K562 (cell line): ENCODE results near the gene PTTG1IP. TPM values are rescaled to one million over a fixed set of nuclear protein-coding genes. Genes with fewer than 3 reads are reported as not detected.

Experiments
- ARID1B ChIP-seq: fragments of 450-650 bp; IDR thresholded peaks from 2 replicates; pipeline ENCODE4 v1.6.1; 2016; ENCODE audit warnings: antibody characterized with exemption, mild to moderate bottlenecking, inconsistent platforms
- ATF1 ChIP-seq, 2 experiments: fragments of 450-650 bp in 1 of 2; IDR thresholded peaks; 2 replicates each; pipeline ENCODE4 v1.6.1; 2016; ENCODE audit warnings: missing compliant biosample characterization in 1 of 2, missing genetic modification characterization in 1 of 2
- CREB3L1 ChIP-seq: fragments of 450-650 bp; IDR thresholded peaks from 2 replicates; pipeline ENCODE4 v1.6.1; 2014; ENCODE audit warnings: low read depth, mild to moderate bottlenecking, moderate library complexity, borderline replicate concordance
- ELF1 ChIP-seq: fragments of 200-800 bp; sonication (Bioruptor generic); IDR thresholded peaks from 2 replicates; pipeline ENCODE4 v1.6.1; 2016; ENCODE audit warnings: missing genetic modification characterization, missing compliant biosample characterization
- IRF1 ChIP-seq: sonication (generic); formaldehyde crosslinking; IDR thresholded peaks from 2 replicates; pipeline ENCODE4 v1.8.0; 2022; ENCODE audit warnings: missing genetic modification reagents, mild to moderate bottlenecking, borderline replicate concordance
- PRDM10 ChIP-seq: fragments of 450-650 bp; IDR thresholded peaks from 2 replicates; pipeline ENCODE4 v1.6.1; 2018; ENCODE audit not compliant: partially characterized antibody
- RNF219 ChIP-seq: fragments of 250-450 bp; sonication (Bioruptor Pico); IDR thresholded peaks from 2 replicates; pipeline ENCODE4 v1.5.0; 2022; ENCODE audit warnings: mild to moderate bottlenecking
- TFAP4 ChIP-seq: sonication (generic); formaldehyde crosslinking; IDR thresholded peaks from 2 replicates; pipeline ENCODE4 v1.8.0; 2022; ENCODE audit warnings: missing genetic modification reagents, mild to moderate bottlenecking, moderate library complexity, borderline replicate concordance
- ZNF449 ChIP-seq: fragments of 250-450 bp; sonication (Bioruptor Pico); IDR thresholded peaks from 2 replicates; pipeline ENCODE4 v1.8.0; 2022; ENCODE audit warnings: moderate library complexity, mild to moderate bottlenecking, inconsistent platforms
- ZNF584 ChIP-seq: fragments of 200-800 bp; sonication (Bioruptor generic); IDR thresholded peaks from 2 replicates; pipeline ENCODE4 v1.6.1; 2016; ENCODE audit warnings: low read depth, mild to moderate bottlenecking, missing genetic modification characterization, missing compliant biosample characterization
- polyA plus RNA-seq, 8 experiments: library from polyadenylated mRNA; depleted of rRNA in 4 of 8; stranded (reverse) in 5 of 8; unstranded in 3 of 8; fragments of >200 nt; fragmentation: Nextera tagmentation in 2 of 8; fragmentation: Illumina TruSeq in 1 of 8; extraction: Ambion mirVana in 2 of 8; extraction: Trizol in 1 of 8; gene quantifications; 2 replicates each; pipeline versions ENCODE4 v1.2.1 to v1.2.3, GENCODE V29; 2011 to 2014; ENCODE audit warnings: inconsistent platforms in 1 of 8, missing spikeins in 1 of 8
- total RNA-seq, 7 experiments: library from RNA; depleted of rRNA in 6 of 7; stranded (reverse); fragments of >200 nt in 6 of 7; fragmentation: Illumina TruSeq in 2 of 7; extraction: Trizol in 2 of 7; gene quantifications; 2 replicates each; pipeline versions ENCODE4 v1.2.1 to v1.2.3, GENCODE V29; 2011 to 2021; ENCODE audit warnings: low replicate concordance in 1 of 7
- TF ChIP-seq, protein P1 (sequence below): fragments of 250-450 bp; sonication (Bioruptor Pico); IDR thresholded peaks from 2 replicates; pipeline ENCODE4 v1.4.0; 2020; ENCODE audit warnings: mild to moderate bottlenecking

The PTTG1IP gene
- total and polyA plus RNA-seq, 9 of the 15 experiments (the other 6 are each of a cell fraction or from before 2014, with no cell fraction given): 5.0 to 99.3 (median 82.4) TPM

DNA sequence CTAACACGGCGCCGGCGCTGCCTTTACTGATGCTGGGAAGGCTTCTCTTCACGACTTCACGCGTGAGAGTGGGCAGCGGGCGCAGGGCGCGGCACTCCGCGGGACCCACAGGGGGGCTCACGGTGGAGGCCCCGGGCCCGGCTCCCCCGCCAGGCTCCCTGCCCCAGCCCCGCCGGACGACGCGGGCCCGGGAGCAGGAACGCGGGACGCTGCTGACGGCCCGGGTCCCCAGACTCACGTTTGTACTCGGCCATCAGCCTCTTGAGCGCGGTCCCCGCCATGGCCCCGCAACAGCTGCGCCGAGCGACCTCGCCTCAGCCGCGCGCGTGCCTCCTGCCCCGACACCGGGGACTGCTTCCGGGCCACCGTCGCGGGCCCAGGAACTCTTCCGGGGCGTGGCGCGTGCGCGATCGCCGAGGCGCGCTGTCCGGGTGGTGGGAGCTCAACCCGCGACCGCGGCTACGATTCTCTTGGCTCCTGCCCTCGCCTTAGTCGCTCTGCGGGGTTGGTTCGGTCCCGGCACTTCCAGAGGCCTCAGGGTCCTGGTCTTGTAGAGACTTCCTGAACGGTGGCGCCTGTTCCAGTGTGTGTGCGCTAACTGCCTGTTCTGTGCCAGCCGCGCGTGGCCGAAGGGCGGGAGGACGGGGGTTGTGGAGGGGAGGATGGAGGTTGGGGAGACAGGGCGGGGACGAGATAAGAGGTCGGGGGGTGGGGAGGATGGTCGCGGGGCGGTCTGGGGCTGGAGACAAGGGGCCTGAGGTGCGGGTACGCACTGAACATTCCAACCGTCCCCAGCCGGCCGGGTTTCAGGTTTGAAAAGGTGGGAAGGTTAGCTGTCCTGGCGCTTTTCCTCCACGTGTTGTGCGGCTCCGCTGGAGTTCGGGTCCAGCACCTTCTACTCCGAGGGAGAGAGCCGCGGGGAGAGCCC is 71.8 kb downstream of the PTTG1IP start, which contains the start of gene UBE2G2 (continued):
- TF ChIP-seq TFAP4 (CRISPR knock-in tag) (peak; percentile 95), ELF1 (tag) (no peak), PRDM10 (peak; percentile 13), ZNF449 (CRISPR knock-in tag) (no peak), IRF1 (CRISPR knock-in tag) (no peak), ZNF584 (CRISPR knock-in tag) (0 out of 2 replicates have a peak, but pooled peaks have one; percentile 2), CREB3L1 (peak; percentile 81), ATF1 (CRISPR knock-in tag; IDR thresholded peaks at IDR 0.05) (no peak), ATF1 (tag; IDR thresholded peaks at IDR 0.05) (peak; percentile 68), RNF219 (CRISPR knock-in tag) (no peak), ARID1B (0 out of 2 replicates have a peak, but pooled peaks have one; percentile 7)
- TF ChIP-seq, protein P1, sequence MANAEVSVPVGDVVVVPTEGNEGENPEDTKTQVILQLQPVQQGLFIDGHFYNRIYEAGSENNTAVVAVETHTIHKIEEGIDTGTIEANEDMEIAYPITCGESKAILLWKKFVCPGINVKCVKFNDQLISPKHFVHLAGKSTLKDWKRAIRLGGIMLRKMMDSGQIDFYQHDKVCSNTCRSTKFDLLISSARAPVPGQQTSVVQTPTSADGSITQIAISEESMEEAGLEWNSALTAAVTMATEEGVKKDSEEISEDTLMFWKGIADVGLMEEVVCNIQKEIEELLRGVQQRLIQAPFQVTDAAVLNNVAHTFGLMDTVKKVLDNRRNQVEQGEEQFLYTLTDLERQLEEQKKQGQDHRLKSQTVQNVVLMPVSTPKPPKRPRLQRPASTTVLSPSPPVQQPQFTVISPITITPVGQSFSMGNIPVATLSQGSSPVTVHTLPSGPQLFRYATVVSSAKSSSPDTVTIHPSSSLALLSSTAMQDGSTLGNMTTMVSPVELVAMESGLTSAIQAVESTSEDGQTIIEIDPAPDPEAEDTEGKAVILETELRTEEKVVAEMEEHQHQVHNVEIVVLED (CRISPR knock-in tag): peak; percentile 44
